ENCODE measurements around the gene CARS1.

CARS1 gene

DNA sequence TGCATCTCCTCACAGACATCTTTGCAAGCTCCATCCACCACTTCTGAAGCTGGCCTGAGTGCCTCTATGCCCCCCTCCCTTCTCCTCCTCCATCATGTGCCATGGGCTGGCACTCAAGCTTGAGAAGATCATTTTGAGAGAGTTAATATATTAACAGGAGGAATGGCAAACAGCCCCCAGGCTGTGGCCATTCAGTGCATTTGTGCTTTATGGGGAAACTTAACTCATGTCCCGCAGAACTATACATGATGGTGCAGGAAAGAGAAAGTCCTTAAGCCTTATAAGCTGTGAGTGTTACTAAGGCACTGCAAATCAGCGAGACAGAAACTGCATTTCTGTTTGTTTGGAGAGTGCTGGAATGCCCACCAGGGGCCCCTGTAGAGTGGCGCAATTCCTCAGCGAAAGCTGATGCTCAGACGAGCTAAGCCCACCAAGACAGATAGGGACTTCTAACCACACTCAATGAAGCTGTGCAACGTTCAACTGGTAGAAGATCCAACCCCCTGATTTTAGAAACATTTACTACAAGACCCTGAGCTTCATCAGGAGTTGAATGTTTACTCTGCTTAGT lies 101.2 kb downstream of the CARS1 start:
- DNase-seq (ENCODE audit: low read depth): no peak

DNA sequence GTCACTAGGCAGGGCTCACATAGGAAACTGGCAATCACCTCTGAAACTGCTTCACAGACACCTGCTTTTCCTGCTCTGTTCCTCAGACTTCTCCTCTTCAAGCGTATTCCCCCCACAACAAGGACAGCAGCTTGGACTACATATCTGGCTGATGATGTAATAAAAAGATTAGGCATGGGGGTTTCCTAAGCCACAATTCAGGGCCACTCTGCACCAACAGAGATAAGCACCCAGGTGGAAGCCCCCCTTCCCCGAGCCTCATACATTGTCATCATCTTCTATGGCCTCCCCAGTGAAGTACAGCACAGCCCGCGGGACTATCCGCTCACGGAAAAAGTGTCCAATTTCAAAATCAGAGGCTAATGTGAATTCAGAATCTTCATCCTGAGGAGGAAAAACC lies 103.0 kb downstream of the CARS1 start:
- DNase-seq (ENCODE audit: low read depth): no peak

DNA sequence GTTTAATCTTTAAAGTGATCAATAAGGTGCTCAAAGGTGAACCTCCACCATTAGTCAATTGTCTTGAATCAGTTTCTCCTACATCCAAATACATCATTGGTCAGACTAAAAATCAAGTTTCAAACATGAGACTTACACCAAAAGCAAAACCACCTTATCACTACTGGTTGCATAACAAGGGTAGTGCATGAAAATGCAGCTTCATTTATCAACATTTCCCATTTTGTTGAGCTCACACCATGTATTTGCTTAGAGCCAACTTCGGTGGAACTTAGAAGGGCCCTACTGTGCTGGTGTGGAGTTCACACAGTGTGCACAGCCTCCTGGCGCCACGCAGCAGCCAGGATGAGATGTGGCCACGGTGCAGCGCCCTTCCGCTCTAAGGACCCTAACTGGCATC lies 104.9 kb downstream of the CARS1 start:
- DNase-seq (ENCODE audit: low read depth): no peak

DNA sequence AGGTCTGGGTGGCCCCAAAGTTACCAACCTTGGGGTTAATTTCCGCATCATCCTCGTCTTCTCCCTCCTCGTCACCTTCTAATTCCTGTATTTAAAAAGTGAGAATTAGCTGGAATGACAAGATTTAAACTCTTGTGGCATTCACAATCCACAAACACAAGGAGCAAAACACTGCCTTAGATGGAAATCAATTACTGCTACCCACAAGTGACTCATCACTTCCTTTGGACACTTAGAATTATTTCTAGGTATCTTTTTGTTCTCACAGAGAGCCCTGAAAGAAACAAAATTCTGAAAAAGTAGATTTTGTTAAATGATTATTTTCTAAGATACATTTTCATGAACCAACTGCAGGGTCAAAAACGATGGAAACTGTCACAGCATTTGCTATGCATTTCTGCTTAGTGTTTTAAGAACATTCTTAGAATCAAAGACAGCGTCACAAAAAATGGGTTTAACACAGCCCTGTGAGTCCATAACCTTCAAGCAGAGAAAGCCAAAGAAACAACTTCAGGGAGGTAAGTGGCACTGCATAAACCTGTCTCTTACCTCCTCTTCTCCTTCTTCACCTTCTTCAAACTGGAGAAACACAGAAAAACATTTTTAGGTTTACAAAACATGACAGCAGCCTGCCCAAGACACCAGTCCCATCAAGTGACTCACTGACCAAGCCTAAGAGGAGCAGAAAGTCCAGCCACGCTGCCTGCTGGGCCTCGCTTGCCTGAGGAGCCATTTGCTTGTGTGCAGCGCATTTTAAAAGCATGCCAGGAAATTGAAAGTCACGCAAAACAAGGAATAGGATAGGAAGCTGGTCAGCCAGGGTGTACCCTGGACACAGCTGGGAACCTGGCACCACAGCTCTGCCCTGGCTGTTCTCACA lies 105.8 kb downstream of the CARS1 start:
- DNase-seq (ENCODE audit: low read depth): no peak
